Measurements from ENCODE around the gene BORCS5.

DNA sequence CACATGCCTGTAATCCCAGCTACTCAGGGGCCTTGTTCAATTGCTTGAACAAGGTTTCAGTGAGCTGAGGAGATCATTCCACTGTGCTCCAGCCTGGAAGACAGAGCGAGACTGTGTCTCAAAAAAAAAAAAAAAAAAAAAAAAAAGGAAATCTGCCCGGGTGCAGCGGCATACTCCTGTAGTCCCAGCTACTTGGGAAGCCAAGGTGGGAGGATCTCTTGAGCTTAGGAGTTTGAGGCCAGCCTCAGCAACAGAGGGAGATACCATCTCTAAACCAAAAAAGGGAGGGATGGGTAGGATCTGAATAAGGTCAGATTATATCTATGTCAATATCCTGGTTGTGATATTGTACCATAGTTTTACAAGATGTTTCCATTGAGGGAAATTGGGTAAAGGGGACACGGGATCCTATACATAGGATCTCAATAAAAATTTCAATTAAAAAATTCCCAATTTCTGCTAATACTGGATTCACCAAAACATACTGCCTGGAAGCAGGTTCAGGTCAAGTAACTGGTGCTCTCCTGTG, 76.4 kb downstream of the BORCS5 start:
- TF ChIP-seq, protein P1, sequence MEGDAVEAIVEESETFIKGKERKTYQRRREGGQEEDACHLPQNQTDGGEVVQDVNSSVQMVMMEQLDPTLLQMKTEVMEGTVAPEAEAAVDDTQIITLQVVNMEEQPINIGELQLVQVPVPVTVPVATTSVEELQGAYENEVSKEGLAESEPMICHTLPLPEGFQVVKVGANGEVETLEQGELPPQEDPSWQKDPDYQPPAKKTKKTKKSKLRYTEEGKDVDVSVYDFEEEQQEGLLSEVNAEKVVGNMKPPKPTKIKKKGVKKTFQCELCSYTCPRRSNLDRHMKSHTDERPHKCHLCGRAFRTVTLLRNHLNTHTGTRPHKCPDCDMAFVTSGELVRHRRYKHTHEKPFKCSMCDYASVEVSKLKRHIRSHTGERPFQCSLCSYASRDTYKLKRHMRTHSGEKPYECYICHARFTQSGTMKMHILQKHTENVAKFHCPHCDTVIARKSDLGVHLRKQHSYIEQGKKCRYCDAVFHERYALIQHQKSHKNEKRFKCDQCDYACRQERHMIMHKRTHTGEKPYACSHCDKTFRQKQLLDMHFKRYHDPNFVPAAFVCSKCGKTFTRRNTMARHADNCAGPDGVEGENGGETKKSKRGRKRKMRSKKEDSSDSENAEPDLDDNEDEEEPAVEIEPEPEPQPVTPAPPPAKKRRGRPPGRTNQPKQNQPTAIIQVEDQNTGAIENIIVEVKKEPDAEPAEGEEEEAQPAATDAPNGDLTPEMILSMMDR (IDR thresholded peaks at IDR 0.05; ENCODE audit: low read depth, low read length, poor library complexity, severe bottlenecking), result no peak
- no peak for TF ChIP-seq EZH2phosphoT487 (IDR thresholded peaks at IDR 0.05; ENCODE audit: borderline replicate concordance, low read length)
